HG02763 (cell line): ENCODE results near the gene WDR18.
A peak's percentile ranks its signal among the peaks of the same experiment; 100 is the strongest.

Experiments used
- ATAC-seq: cut with Tn5 transposase; IDR thresholded peaks from one replicate; pipeline ENCODE4 v1.9.1; 2021; ENCODE audit warnings: mild to moderate bottlenecking, moderate library complexity; ENCODE audit not compliant: unreplicated experiment

WDR18 gene

GRCh38 chr19:964761-965694 is 19.1 kb upstream of the WDR18 start:
- no peak for ATAC-seq

GRCh38 chr19:966485-967088 is 17.6 kb upstream of the WDR18 start:
- no peak for ATAC-seq

GRCh38 chr19:970695-971094 is 13.4 kb upstream of the WDR18 start:
- no peak for ATAC-seq

- no peak for ATAC-seq
Measured at GRCh38 chr19:971795-972194, 12.3 kb upstream of the WDR18 start.

GRCh38 chr19:972281-972680 is 11.9 kb upstream of the WDR18 start:
- ATAC-seq = no peak

DNA sequence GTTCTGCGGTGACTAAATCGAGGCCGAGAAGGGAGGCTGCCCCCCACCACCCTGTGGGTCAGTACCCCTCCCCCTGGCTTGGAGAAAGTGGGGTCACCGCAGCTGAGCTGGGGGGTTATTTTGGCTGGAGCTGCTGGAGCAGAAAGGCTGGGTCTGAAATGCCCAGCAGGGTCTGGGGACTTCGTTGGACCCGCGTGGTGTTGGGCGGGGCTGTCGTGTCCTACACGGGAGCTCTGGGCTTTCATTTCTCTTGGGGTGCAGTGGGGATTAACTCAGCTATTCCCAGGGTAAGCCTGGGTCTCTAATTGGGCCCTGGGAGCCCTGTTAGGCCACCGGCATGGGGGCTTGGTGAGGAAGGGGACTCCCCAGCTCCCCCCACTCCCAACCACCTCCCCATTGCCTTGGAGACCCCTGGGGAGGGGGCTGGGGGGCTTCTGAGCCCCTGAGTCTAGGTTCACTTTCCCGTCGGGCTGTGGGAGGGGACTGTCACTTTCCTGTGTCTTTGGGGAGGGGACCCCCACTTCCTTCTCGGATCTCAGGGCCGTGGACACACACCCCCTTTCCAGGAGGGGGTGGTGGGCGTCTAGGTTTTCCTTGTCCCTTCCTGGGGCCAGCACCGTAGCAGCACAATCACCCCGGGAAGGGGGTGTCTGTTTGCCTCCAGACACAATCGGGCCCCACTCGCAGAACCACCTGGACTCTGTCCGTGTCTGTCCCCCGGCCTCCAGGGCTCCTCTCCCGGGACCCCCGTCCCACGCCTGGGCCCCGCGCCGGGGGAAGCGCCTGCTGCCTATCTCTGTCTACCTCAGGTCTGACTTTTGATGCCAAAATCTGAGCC is 10.2 kb upstream of the WDR18 start:
- no peak for ATAC-seq

DNA sequence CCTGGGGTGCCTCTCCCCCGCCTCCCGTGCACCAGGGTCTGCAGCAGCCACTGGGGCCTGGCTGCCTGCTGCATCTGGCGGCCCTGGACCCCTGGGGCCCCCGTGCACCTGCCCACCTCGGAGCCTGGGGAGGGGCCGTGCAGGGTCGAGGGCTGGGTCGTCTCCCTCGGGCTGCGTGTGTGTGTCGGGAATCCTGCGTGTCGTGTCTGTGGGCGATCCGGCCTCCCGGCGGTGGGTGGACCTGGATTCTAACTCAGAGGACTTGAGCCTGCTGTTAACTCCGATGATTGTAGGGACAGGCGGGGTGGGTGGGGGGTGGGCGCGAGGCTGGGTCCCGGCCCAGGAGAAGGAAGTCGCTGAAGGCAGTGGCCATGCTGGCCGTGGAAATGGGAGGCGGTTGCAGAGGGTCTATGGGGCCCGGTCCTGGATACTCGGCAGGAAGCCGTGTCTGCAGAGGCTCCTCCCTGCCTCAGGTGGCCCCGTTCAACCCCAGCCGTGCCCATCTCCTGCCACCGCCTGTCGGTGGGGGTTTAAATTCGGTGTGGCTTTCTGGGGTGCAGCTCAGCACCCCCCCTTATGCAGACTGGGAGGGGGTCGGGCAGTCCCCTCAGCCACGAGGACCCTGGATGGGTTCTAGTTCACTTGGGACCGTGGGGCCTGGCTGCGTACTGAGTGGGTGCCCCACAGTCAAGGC is 9.4 kb upstream of the WDR18 start:
- no peak for ATAC-seq

GRCh38 chr19:976476-976875 is 7.7 kb upstream of the WDR18 start:
- ATAC-seq = no peak

GRCh38 chr19:977058-977464 is 7.1 kb upstream of the WDR18 start:
- no peak for ATAC-seq

DNA sequence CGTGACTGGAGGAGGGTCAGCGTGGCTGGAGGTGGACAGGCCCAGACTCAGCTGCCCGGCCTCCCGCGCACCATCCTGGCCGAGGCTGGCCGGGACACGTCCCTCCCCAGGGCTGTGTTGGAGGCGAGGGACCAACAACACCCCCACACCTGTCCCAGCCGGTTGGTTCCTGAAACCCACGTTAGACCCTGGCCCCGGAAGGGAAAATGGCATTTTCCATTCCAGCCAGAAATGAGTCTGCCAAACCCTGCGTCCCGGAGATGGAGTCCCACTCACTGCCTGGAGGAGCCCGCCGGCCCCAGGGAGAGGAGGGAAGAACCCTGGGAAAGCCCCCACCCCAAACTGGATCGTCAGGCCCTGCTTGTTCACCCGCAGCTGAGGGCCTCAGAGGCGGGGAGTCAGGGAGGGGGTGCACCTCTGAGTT is 4.8 kb upstream of the WDR18 start:
- no peak for ATAC-seq

- no peak for ATAC-seq
Measured at GRCh38 chr19:980133-980998, 3.8 kb upstream of the WDR18 start.

- peak; percentile 46 for ATAC-seq
Measured at GRCh38 chr19:982567-983170, 1.5 kb upstream of the WDR18 start.

GRCh38 chr19:986083-986482 is 1.9 kb downstream of the WDR18 start:
- no peak for ATAC-seq

- ATAC-seq = no peak
Measured at GRCh38 chr19:988081-988480, 3.9 kb downstream of the WDR18 start.

- no peak for ATAC-seq
Measured at GRCh38 chr19:988510-988909, 4.4 kb downstream of the WDR18 start.

DNA sequence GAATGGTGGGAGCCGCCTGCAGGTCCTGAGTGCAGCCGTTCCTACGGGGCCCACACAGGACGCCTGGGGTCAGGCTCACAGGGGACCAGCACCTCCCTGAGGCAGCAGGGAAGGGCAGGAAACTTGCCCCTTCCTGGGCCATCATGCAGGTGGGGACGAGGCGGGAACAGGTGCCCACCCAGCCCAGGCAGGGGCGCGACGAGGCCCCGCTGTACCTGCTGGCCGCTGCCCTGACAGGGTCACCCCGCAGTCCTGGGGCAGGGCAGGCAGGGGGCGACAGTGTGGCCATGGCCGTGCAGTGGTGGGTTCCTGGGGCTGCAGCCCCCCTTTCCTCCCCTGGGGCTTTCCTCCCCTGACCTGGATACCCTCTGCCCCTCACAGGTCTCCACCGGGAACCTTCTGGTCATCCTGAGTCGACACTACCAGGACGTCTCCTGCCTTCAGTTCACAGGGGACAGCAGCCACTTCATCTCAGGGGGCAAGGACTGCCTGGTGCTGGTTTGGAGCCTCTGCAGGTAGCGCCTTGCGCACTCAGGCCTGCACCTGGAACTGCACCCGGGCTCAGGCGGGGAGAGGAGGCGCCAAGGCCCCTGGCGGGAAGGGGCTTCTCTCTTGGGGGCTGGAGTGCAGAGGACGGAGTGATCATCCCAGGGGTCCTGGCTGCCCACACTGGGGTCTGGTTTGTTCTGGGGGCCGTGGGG is 5.4 kb downstream of the WDR18 start:
- ATAC-seq = no peak

DNA sequence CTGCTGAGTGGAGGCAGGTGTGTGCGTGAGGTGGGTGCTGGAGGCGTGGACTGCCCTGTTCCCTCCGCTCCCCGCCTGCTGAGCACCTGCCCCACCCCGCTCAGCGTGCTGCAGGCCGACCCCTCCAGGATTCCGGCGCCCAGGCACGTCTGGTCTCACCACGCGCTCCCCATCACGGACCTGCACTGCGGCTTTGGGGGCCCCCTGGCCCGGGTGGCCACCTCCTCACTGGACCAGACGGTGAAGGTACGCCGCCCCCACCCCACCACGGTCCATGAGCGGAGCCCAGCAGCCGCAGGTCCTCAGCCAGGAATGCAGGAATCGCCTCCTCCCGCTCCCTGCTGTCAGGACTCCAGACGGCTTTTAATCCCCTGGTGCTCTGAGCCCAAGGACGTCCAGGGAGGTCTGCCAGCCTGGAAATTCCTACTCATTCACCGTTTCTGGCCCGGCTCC is 6.0 kb downstream of the WDR18 start:
- no peak for ATAC-seq

DNA sequence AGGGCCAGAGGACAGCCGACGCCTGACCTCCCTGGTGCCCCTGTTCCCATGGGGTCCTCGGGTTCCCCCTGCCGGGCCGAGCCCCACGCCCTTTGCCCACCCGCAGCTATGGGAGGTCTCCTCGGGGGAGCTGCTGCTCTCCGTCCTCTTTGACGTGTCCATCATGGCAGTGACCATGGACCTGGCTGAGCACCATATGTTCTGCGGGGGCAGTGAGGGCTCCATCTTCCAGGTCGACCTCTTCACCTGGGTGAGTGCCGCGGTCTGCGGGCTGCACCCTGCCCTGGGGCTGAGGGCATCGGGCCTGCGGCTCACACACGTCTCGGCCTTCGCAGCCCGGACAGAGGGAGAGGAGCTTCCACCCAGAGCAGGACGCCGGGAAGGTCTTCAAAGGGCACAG is 6.6 kb downstream of the WDR18 start:
- ATAC-seq = no peak
